HG02938 (cell line): ENCODE results near the gene SSRP1.

Source experiments
- ATAC-seq: cut with Tn5 transposase; IDR thresholded peaks from one replicate; pipeline ENCODE4 v1.9.1; 2021; ENCODE audit warnings: mild to moderate bottlenecking, moderate library complexity; ENCODE audit not compliant: unreplicated experiment

Gene SSRP1

DNA sequence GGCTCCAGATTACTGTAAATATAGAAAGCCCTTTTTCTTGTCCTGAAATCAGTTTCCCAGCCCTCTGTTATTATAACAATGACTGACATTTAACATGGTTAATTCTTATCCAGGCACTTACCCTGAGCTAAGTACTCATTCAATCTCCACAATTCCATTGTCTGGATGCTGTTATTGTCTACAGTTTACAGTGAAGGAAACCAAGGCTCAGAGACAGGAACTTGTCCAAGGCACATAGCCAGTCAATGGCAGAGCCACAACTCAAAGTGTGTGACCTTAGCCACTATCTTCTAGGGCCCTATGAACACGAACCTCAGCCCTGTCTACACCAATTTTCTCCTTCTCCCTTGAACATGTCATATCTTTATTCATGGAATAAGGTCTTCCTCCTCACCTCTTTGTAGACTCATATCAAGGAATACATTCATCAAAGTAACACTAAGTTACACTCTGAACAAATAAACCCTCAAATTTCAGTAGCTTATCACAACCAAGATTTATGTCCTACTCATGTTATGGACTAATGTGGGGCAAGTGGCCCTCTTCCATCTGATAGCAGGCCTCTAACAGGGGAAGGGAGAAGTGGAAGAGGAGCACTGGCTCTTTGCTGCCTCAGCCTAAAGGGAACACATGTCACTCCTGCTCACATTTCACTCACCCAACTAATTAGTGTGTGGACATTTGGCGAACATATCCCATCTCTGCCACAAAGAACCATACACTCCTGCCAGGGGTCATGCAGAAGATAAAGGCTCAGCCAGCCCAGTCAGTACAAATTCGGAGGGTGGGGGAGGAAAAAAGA lies 59.3 kb downstream of the SSRP1 start:
- ATAC-seq: no peak
